Activated T-helper 1 cell treated with Interleukin-2 at 50 U/mL for 16 hours (primary cell): Measurements from ENCODE around the gene GNG12.
A peak's percentile ranks its signal among the peaks of the same experiment; 100 is the strongest.

Source experiments
- DNase-seq: peaks from one replicate; pipeline ENCODE4 v3.0.0-alpha.2; 2020; ENCODE audit warnings: low read depth

The GNG12 gene

DNA sequence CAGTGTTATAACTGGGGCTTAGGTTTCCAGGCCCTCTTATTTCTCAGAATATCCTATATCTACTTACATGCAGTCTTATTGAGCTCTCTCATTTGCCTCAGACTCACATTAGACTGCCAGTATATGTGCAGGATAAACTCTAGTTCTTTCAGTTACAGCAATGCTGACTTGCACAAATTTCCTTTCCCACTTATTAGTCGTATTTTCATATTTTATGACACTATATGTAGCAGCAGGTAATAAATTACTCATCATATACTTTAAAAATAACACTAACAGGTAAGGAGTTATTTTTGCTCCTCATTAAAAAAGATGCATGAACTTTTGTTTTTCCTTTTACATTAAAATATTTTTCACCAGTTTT, 82.6 kb downstream of the GNG12 start:
- DNase-seq, result no peak

DNA sequence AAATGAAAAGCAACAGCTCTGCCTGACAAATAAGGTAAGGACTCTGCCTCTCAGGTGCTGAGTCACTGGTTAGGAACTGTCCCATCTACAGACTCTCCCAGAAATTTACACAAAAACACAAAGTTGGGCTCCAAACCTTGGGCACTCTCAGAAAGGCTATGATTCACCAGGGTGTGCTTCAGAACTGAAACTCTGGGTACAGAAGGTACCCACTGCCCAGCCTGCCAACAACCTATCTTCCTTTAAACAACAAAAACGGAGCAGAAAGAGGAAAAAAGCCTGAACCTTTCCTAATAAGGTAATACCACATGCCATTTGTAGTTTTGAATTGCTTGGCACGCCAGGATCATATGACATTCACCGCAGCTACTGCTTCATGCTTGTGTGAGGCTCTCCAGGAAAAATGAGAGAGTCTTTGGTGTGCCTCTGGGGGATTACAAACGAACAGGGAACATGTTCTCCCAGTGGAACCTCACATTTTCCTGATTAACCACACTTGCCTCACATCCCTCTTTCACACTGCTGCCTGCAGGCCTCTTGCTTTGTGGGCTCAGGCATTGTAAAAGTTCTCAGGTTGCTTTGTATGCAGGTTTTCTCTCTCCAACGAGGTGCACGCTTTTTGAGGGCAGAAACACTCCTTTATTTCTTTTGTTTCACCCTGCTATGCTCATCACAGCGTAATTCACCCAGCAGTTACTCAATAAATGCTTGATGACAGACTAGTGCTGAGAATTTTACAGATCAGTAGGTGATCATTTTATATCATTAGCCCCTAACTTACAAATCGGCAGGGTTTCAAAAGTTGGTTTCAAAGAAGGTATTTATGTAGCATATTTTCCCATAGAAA, 83.2 kb downstream of the GNG12 start:
- no peak for DNase-seq

DNA sequence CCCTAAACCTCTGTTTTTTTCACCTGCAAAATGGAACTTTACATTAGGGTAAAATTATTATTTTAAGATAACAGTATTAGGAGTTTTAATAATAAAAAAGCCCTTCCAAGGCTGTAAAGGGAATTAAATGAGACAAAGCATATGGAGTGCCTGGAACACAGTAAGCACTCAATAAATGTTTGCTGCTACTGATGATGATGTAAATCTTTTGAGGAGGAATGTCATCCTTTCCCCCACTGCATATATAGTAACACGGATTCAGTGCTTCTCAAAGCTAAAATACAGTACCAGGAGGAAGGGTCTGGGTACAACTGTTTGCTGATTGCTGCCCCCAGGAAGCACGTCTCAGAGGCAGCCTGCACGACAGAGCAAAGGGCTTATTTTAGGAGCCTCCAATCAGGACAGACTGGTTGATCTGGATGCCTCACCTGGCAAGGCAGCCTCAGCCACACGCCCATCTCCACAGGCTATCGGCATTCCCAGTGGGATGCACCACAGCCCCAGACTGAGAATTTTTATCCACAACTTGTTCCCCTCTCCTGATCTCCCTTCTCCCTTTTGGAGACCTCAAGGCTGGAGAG, 83.9 kb downstream of the GNG12 start:
- DNase-seq, result no peak

DNA sequence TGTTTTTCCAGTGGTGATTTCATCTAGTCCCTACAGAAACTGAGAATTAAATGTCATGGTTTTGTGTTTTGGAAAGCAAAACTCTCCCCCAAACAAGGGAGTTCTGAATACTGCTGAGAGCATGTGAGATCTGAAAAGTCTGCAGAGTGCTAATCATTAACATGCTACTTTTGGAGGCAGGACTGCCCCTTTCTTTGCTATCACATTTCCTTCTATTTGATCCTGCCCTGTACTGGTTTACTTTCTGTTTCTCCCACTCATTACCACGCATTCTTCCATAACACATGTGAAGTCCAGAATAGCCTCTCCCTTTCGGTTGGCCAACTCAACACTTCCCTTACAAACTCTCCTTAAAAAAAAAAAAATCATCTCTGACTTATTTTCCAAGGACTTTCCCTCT, 84.6 kb downstream of the GNG12 start:
- DNase-seq, result no peak

DNA sequence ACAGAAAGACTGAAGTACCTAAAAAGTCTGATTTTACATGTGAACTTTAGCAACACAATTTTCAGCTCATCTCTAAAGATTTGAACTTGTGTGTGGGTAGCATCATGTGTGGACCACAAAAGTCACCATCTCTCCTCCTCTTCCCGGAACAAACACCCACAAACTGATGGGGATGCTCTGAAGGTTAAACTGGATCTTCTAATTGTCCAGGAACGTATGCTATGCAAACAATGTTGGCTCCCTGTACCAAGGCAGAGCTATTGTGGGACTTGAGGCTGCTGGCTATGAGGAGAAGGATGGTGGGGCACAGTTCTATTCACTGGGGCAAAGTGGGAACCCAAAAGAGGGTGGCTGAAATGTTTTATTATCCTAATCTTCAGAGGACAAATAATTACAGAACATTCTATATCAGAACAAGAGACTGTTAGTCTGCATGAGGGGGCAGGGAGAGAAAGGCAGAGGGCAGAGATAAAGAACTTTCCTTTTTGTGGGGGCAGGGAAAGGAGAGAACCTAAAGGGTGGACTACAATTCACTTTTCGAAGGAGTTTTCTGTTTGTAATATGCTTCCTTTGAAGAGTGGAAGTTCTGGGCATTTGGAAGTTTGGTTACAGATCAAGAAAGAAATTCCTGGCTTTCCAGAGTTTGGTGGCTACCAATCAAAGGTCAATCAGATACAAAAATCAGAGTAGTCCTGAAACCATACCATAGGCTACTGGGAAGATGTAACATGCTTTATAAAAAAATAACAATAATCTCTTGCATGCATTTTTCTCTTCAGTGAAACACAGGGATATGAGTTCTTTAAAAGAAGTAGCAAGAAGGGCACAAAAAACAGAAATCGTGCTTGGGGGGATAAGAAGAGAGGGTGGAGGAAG, 85.4 kb downstream of the GNG12 start:
- DNase-seq, result no peak

DNA sequence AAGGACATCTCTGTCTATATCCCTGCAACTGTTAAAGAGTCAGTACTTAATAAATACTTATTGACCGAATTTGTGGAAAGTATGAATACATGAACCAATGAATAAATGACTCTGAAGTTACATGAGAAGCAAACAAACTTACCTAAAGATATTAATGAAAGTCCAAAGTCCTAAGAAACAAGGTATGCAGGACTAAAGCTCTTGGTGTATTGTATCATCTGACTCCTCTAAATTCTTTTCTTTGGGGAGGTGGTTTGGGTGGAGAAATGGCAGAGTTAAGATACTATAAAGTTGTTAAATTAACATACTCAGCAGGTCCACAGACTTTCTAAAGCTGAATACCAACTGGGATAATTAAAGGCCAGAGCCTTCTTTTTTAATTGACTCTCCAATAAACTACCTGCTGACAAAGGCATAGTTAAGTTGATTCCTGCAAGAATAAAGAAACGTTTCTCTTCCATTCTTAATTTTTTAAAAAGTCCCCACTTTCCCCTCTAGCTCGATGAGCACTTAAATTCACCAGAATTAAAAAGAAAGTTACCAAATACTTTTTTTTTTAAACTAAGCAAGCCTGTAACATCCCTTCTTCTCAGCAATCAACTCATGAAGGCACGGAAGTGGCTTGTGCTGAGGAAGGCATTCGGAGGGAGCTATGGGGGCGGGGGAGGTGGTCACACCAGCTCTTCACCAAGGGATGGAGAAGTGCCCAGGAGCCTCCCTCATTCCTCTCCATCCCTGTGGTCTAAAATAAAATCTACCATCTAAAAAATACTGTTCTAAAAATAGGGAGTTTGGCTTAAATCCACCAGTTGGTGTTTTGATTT, 87.2 kb downstream of the GNG12 start:
- DNase-seq, result no peak

DNA sequence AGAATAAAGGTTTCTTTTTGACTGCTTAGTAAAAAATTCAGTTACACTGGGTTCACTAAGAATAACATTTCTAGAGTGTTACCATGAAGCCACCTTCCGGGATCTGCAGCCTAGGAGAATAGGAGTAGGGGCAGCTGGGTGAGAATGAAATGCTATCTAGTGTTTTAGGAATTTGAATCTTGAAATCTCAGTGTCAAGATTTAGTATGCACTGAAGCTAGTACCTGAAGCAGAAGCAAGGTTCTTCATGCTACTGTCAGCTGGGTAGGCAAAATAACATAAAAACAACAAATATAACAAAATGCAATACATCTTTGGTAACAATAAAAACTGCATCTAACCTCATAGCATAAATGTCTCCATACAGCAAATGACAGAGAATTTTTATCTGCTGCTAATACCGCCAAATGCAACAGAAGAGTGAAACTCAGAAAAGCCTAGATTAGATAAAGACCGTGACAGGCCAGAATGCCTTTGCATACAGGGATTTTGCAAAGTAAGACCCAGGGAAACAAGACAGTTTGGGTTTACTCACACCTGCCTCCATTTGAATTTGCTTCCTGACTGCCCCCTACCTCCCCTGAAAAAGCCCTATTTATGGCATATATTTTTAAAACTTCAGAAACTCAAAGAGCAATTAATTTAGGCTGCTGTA, 90.1 kb downstream of the GNG12 start:
- no peak for DNase-seq

DNA sequence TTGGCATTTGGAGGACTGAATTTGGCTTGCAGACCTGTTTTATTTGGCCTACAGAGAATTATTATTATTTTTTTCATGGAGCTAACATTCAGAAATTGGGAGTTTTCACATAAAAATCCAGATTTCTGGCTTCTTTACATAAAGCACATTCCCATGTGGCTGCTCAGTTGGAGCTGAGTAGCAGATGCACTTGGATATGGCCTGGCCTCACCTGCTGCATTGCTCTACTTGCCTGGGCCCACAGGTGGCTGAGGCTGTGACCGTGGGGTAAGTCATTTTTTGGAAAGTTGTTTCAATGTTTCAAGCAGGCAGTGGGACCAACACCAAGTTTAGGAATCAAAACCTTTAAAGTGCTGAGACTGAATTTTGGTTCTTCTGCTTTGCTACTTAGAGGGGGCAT, 91.5 kb downstream of the GNG12 start:
- DNase-seq, result no peak

DNA sequence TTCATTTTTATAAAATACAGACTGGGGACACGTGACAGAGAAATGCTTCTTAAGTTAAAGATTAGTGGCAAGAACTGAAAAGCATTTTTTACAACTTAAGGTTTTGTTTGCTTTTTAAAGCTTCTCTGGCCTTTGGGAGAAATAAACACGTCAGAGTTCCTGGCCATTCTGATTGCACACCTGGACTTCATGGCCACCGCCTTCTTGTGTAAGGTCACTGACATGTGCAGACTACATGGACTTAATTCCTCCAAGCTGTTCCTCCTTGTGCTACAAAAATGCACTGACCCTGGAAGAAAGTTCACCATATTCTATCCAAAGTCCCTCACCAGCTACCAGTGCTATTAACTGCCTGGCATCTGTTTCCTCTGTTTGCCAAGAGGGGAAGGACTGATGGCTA, 92.1 kb downstream of the GNG12 start:
- DNase-seq, result no peak

DNA sequence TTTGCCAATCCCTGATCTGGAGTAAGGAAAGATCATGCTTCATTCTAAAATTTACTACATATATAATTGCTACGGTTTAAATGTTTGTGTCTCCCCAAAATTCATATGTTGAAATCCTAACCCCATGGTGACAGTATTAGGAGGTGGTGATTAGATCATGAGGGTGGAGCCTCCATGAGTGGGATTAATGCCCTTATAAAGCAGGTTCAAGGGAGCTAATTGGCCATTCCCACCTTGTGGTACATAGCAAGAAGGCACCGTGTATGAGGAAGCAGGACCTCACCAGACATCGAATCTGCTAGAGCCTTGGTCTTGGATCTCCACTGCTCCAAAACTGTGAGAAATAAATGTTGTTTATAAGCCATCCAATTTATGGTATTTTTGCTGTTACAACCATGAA, 92.7 kb downstream of the GNG12 start:
- DNase-seq, result no peak

DNA sequence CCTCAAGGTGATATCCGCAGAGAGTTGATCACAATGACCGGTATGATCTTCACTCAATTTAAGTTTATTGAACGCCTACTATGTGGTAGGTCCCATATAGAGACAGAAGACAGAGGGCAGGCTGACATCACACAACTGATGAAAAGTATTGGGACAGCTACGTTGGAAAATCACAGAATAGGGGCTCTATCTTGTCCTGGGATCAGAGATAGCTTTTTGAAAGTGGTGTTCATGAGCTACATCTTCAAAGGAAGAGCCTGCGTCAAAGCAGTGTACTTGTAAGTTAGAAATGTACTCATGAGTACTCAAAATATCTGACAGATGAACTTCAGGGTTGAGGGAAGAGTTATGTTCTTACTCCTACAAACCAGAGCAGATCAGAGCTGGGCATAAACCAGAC, 93.9 kb downstream of the GNG12 start:
- no peak for DNase-seq

DNA sequence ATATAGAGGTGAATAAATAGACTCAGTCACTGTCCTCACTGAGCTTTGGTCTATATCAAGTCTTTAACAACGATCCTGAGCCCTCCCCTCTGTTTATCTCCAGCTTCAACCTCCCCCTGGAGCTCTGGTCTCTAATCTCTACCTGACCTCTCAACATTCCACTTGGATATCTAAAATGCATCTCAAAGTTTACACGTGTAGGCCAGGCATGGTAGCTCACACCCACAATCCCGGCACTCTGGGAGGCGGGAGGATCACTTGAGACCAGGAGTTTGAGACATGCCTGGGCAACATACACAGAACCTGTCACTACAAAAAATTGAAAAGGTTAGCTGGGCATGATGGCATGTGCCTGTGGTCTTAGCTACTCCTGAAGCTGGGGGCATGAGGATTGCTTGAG, 94.9 kb downstream of the GNG12 start:
- DNase-seq, result no peak

DNA sequence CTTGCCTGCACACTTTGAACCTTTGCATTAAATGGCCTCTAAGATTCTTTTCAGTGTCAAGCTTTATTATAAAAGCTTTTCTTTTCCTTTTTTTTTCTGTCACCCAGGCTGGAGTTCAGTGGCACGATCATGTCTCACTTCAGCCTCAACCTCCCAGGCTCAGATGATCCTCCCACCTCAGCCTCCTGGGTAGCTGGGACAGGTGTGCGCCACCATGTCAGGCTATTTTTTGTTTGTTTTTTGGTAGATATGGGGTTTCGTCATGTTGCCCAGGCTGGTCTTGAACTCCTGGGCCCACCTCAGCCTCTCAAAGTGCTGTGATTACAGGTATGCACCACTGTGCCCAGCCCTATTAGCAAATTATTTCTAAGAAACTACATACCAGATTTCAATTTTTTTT, 95.4 kb downstream of the GNG12 start:
- no peak for DNase-seq

DNA sequence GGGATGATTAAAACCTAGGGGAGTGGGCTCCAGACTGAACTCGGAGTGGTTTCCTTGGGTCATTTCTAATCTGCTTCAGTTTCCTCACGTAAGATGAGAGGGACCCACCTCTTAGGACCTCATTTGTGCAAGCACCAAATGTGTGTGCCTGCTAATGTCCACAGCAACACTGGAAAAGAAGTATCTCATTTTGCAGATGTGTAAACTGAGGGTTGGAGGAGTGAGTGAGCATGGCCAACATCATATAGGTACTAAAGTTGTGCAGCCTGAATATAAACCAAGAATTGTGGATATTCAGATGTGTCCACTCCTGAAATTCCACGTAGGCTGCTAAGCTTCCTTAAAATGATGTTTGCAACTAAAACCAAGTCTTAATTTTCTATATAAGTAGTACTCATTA, 96.5 kb downstream of the GNG12 start:
- no peak for DNase-seq

DNA sequence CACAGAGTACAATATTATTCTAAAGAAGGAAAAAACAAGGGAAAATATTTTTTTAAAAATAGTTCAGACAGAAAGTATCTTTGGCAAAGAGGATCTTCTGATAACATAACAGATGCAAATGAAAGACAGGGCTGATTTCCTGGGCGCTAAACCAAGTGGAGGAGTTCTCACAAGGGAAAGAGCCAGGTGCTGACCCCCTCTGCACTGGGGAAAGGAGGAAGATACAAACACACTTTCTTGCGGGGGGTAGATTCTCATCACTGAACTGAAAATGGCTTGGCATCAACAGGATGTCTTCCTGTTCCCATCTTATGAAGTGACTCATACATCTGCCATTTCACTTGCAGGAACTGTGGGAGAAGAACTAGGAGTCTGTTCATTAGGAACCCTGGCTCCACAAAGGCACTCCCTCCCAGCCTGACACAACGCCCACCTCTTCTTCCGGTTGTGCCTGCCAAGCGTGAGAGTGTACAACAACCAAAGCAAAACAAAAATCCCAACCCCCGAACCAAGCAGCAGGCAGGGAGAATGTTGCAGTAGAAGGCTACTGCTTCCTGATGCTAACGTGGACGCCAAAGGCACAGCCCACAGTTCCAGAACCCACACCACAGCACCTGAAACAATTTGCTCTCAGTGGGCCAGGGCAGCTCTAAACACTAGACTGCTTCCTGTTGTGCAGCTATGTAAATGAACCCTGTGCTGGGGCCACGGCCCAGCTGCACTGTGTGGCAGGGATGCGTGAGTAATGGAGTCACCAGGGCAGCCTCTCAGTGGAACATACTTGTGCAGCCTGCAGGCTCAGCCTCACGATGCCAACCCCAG, 97.2 kb downstream of the GNG12 start:
- peak; percentile 30 for DNase-seq

DNA sequence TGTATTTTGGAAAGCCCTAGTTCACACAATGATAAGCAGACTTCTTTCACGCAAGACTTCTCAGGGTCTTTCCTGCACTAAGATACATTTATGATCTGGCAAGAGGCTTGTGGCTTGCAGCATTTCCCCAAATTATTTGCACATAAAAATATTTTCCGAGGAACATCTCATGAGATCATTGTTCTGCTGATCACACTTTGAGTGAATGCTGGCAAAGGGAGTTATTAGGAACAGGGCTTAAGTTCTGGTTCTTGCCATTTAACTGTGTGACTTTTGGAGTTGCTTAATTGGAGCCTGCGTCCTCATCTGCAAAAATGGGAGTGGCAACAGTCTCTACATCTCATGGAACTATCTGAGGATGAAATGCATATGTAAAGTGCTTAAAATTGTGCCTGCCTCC, 98.1 kb downstream of the GNG12 start:
- DNase-seq, result no peak

DNA sequence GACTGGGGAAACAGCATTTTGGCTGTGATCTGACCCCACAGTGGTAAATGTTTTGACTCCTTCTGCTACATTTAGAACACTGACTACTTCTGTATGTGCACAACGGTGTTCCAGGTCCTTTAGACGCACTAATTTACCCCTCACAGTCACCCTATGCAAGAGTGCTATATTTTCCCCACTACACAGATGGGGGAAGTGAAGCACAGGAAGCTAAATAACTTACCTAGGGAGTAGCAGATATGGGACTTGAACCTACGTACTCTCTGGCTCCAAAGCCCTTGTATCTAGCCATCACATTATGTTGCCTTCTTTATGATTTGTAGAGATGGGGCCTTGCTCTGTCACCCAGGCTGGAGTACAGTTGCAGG, 99.0 kb downstream of the GNG12 start:
- DNase-seq, result no peak

DNA sequence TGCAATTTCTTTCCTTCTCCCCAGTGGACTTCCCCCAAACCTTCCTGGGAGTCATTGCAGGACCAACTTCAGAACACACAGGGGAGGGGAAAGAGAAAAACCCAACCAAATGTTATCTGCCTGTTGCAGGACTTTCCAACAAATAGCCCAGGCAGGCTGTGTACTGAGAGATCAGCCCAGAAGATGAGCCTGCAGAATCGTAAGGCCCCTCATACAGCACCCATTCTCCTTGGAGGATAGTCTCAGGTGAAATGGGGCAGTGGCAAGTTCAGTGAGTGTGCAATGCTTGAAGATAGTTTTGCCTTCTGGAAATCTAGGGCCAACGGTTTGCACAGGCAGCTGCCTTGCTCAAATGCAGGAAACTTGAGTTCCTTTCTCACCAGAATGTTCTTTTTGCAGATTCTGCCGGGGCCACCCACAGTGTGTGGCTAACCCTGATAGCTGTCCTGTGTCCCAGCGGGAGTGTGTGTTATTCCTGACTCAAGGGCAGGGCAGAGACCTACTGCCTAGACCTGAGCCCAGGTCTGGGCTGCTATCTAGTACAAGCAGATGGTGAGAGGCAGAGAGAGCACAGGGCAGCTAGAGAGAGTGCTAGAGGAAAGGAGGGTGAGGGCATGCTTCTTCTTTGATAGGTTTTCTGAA, 99.5 kb downstream of the GNG12 start:
- no peak for DNase-seq

DNA sequence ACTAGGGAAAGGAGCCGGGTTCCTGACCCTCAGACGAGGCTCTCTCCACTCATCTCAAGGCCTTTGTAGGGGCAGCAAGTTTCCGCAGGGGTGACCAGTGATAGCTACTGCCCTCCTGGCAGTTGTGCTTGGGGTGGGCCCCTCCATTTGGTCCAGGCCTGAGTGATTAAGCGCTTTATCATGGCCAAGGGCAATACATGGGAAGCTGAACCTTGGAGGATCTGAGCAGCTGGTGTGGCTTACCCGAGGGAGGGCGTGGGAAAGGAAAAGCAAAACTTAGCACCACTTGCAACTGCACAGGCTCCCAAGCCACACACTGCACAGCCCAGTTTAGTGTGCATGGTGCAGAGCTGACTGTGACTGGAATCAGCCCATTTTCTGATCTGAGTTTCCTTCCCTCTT, 100.5 kb downstream of the GNG12 start:
- no peak for DNase-seq

DNA sequence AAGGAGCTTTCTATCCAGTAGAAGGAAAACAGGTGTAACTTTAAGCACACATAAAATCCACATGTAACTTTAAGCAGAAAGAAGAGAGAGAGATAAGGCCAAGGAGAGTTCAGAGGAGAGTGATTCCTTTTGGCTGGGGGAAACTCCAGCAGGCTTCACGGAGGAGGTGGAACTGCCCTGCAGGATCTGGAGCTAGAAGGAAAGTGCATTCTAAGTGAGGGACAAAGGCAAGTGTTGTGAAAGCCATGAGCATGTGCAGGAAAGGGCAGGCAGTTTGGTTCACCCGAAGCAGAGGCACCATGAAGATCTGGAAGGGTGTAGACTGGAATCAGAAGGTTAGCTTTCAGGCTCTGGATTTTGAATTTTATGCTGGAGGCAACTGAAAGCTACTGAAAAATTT, 101.9 kb downstream of the GNG12 start:
- DNase-seq, result no peak
